Measurements from ENCODE around the gene NABP1.
A peak's percentile ranks its signal among the peaks of the same experiment; 100 is the strongest.

Gene NABP1

GRCh38 chr2:191676790-191677645 is 918 bp upstream of the NABP1 start:
- Histone ChIP-seq H3K9ac (ENCODE audit: low read length) (peak overlapping the region; percentile 81), H3K27me3 (ENCODE audit: control insufficient read depth, insufficient read depth, low read length) (no peaks in the 10 kb centered on the region), H3K36me3 (ENCODE audit: control insufficient read depth, insufficient read depth, low read length) (no peaks in the 10 kb centered on the region), H3K4me1 (ENCODE audit: control insufficient read depth, insufficient read depth, low read length) (peaks cover 3% of the 10 kb centered on the region), H3K27ac (ENCODE audit: low read depth, low read length) (peak overlapping the region; percentile 88), H3K4me3 (ENCODE audit: low read length) (peak overlapping the region; percentile 81)

GRCh38 chr2:191678437-191679100 is 633 bp downstream of the NABP1 start:
- H3K4me1 ChIP-seq (ENCODE audit: control insufficient read depth, insufficient read depth, low read length) = peaks cover 3% of the 10 kb centered on the region

GRCh38 chr2:191679818-191680600 is 2.1 kb downstream of the NABP1 start:
- H3K9ac ChIP-seq (ENCODE audit: low read length) = no peak overlapping the region
- H3K4me3 ChIP-seq (ENCODE audit: low read length) = no peak overlapping the region
- H3K27ac ChIP-seq (ENCODE audit: low read depth, low read length) = no peak overlapping the region
- peaks cover 5% of the 10 kb centered on the region for H3K36me3 ChIP-seq (ENCODE audit: control insufficient read depth, insufficient read depth, low read length)
- no peaks in the 10 kb centered on the region for H3K27me3 ChIP-seq (ENCODE audit: control insufficient read depth, insufficient read depth, low read length)
- H3K4me1 ChIP-seq (ENCODE audit: control insufficient read depth, insufficient read depth, low read length) = peaks cover 3% of the 10 kb centered on the region

More at GRCh38 chr2:191678437-191679100, 633 bp downstream of the NABP1 start:
- H3K27me3 ChIP-seq (ENCODE audit: control insufficient read depth, insufficient read depth, low read length) = no peaks in the 10 kb centered on the region
- peak overlapping the region; percentile 96 for H3K27ac ChIP-seq (ENCODE audit: low read depth, low read length)
- peak overlapping the region; percentile 92 for H3K4me3 ChIP-seq (ENCODE audit: low read length)
- H3K36me3 ChIP-seq (ENCODE audit: control insufficient read depth, insufficient read depth, low read length) = no peaks in the 10 kb centered on the region
- peak overlapping the region; percentile 96 for H3K9ac ChIP-seq (ENCODE audit: low read length)

GRCh38 chr2:191680639-191681038 is 2.7 kb downstream of the NABP1 start:
- peaks cover 3% of the 10 kb centered on the region for H3K4me1 ChIP-seq (ENCODE audit: control insufficient read depth, insufficient read depth, low read length)
- no peak overlapping the region for H3K27ac ChIP-seq (ENCODE audit: low read depth, low read length)
- H3K27me3 ChIP-seq (ENCODE audit: control insufficient read depth, insufficient read depth, low read length) = no peaks in the 10 kb centered on the region
- H3K4me3 ChIP-seq (ENCODE audit: low read length) = no peak overlapping the region
- peaks cover 5% of the 10 kb centered on the region for H3K36me3 ChIP-seq (ENCODE audit: control insufficient read depth, insufficient read depth, low read length)
- H3K9ac ChIP-seq (ENCODE audit: low read length) = no peak overlapping the region

- Histone ChIP-seq H3K27ac (ENCODE audit: low read depth, low read length) (no peak overlapping the region), H3K27me3 (ENCODE audit: control insufficient read depth, insufficient read depth, low read length) (no peaks in the 10 kb centered on the region), H3K4me3 (ENCODE audit: low read length) (no peak overlapping the region), H3K9ac (ENCODE audit: low read length) (no peak overlapping the region), H3K4me1 (ENCODE audit: control insufficient read depth, insufficient read depth, low read length) (peaks cover 3% of the 10 kb centered on the region), H3K36me3 (ENCODE audit: control insufficient read depth, insufficient read depth, low read length) (peaks cover 5% of the 10 kb centered on the region)
Observed at GRCh38 chr2:191682126-191682525, 4.2 kb downstream of the NABP1 start.

GRCh38 chr2:191686066-191686465 is 8.1 kb downstream of the NABP1 start:
- Histone ChIP-seq H3K4me1 (ENCODE audit: control insufficient read depth, insufficient read depth, low read length) (no peaks in the 10 kb centered on the region), H3K27me3 (ENCODE audit: control insufficient read depth, insufficient read depth, low read length) (no peaks in the 10 kb centered on the region), H3K4me3 (ENCODE audit: low read length) (no peak overlapping the region), H3K27ac (ENCODE audit: low read depth, low read length) (no peak overlapping the region), H3K36me3 (ENCODE audit: control insufficient read depth, insufficient read depth, low read length) (peaks cover 5% of the 10 kb centered on the region), H3K9ac (ENCODE audit: low read length) (no peak overlapping the region)

- no peak overlapping the region for H3K4me3 ChIP-seq (ENCODE audit: low read length)
- no peaks in the 10 kb centered on the region for H3K4me1 ChIP-seq (ENCODE audit: control insufficient read depth, insufficient read depth, low read length)
- peaks cover 5% of the 10 kb centered on the region for H3K36me3 ChIP-seq (ENCODE audit: control insufficient read depth, insufficient read depth, low read length)
- H3K9ac ChIP-seq (ENCODE audit: low read length) = no peak overlapping the region
- H3K27ac ChIP-seq (ENCODE audit: low read depth, low read length) = no peak overlapping the region
- H3K27me3 ChIP-seq (ENCODE audit: control insufficient read depth, insufficient read depth, low read length) = no peaks in the 10 kb centered on the region
Observed at GRCh38 chr2:191686729-191687128, 8.8 kb downstream of the NABP1 start.

- H3K4me1 ChIP-seq (ENCODE audit: control insufficient read depth, insufficient read depth, low read length) = no peaks in the 10 kb centered on the region
- H3K4me3 ChIP-seq (ENCODE audit: low read length) = no peak overlapping the region
- no peak overlapping the region for H3K9ac ChIP-seq (ENCODE audit: low read length)
- H3K36me3 ChIP-seq (ENCODE audit: control insufficient read depth, insufficient read depth, low read length) = peaks cover 5% of the 10 kb centered on the region
- H3K27ac ChIP-seq (ENCODE audit: low read depth, low read length) = no peak overlapping the region
- H3K27me3 ChIP-seq (ENCODE audit: control insufficient read depth, insufficient read depth, low read length) = no peaks in the 10 kb centered on the region
Observed at GRCh38 chr2:191687867-191688266, 9.9 kb downstream of the NABP1 start.

- no peaks in the 10 kb centered on the region for H3K4me1 ChIP-seq (ENCODE audit: control insufficient read depth, insufficient read depth, low read length)
- H3K4me3 ChIP-seq (ENCODE audit: low read length) = no peak overlapping the region
- peaks cover 4% of the 10 kb centered on the region for H3K36me3 ChIP-seq (ENCODE audit: control insufficient read depth, insufficient read depth, low read length)
- no peaks in the 10 kb centered on the region for H3K27me3 ChIP-seq (ENCODE audit: control insufficient read depth, insufficient read depth, low read length)
- no peak overlapping the region for H3K27ac ChIP-seq (ENCODE audit: low read depth, low read length)
- no peak overlapping the region for H3K9ac ChIP-seq (ENCODE audit: low read length)
Observed at GRCh38 chr2:191688934-191689695, 11.2 kb downstream of the NABP1 start.

- Histone ChIP-seq H3K36me3 (ENCODE audit: control insufficient read depth, insufficient read depth, low read length) (no peaks in the 10 kb centered on the region), H3K4me3 (ENCODE audit: low read length) (no peak overlapping the region), H3K27ac (ENCODE audit: low read depth, low read length) (no peak overlapping the region), H3K27me3 (ENCODE audit: control insufficient read depth, insufficient read depth, low read length) (no peaks in the 10 kb centered on the region), H3K4me1 (ENCODE audit: control insufficient read depth, insufficient read depth, low read length) (no peaks in the 10 kb centered on the region), H3K9ac (ENCODE audit: low read length) (no peak overlapping the region)
Observed at GRCh38 chr2:191690327-191690726, 12.4 kb downstream of the NABP1 start.

GRCh38 chr2:191691016-191691735 is 13.2 kb downstream of the NABP1 start:
- Histone ChIP-seq H3K4me3 (ENCODE audit: low read length) (no peak overlapping the region), H3K27ac (ENCODE audit: low read depth, low read length) (no peak overlapping the region), H3K27me3 (ENCODE audit: control insufficient read depth, insufficient read depth, low read length) (no peaks in the 10 kb centered on the region), H3K4me1 (ENCODE audit: control insufficient read depth, insufficient read depth, low read length) (no peaks in the 10 kb centered on the region), H3K36me3 (ENCODE audit: control insufficient read depth, insufficient read depth, low read length) (no peaks in the 10 kb centered on the region), H3K9ac (ENCODE audit: low read length) (no peak overlapping the region)

All from rectal smooth muscle tissue (tissue), 1 donor.